Measurements from ENCODE around the gene NCKAP5. TPM values are rescaled to one million over a fixed set of nuclear protein-coding genes. Genes with fewer than 3 reads are reported as not detected.

Gene NCKAP5
- total RNA-seq, 1 experiment from 2014 or later: 3.2 TPM

- no peak for ATAC-seq
- no peaks in the 10 kb centered on the region for H4K20me1 ChIP-seq (ENCODE audit: low read length)
- no TSS peak for BruUV-seq (replicated peaks)
- intact Hi-C loops (cut with micrococcal nuclease): no loop called here
- no peak overlapping the region for H3K9ac ChIP-seq (ENCODE audit: low read length)
- H3K4me1 ChIP-seq (ENCODE audit: insufficient read depth, low read length): peaks cover 3% of the 10 kb centered on the region
- no peak for TF ChIP-seq EZH2 (IDR thresholded peaks at IDR 0.05; ENCODE audit: low read length, unreplicated experiment)
- TF ChIP-seq, protein P1, sequence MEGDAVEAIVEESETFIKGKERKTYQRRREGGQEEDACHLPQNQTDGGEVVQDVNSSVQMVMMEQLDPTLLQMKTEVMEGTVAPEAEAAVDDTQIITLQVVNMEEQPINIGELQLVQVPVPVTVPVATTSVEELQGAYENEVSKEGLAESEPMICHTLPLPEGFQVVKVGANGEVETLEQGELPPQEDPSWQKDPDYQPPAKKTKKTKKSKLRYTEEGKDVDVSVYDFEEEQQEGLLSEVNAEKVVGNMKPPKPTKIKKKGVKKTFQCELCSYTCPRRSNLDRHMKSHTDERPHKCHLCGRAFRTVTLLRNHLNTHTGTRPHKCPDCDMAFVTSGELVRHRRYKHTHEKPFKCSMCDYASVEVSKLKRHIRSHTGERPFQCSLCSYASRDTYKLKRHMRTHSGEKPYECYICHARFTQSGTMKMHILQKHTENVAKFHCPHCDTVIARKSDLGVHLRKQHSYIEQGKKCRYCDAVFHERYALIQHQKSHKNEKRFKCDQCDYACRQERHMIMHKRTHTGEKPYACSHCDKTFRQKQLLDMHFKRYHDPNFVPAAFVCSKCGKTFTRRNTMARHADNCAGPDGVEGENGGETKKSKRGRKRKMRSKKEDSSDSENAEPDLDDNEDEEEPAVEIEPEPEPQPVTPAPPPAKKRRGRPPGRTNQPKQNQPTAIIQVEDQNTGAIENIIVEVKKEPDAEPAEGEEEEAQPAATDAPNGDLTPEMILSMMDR (conservative IDR thresholded peaks at IDR 0.05; ENCODE audit: low read depth, low read length): no peak
- TF ChIP-seq EZH2phosphoT487 (IDR thresholded peaks at IDR 0.05; ENCODE audit: borderline replicate concordance, low read length): no peak
- H2AFZ ChIP-seq (ENCODE audit: low read length): no peak overlapping the region
- no peaks in the 10 kb centered on the region for H3F3A ChIP-seq (ENCODE audit: low read length, unreplicated experiment)
- H3K27me3 ChIP-seq (ENCODE audit: low read length): no peaks in the 10 kb centered on the region
- no peak overlapping the region for H3K4me2 ChIP-seq (ENCODE audit: low read length)
- H3K36me3 ChIP-seq (ENCODE audit: low read depth, low read length): no peaks in the 10 kb centered on the region
- H3K9me3 ChIP-seq (ENCODE audit: low read length): no peaks in the 10 kb centered on the region
- H3K79me2 ChIP-seq (ENCODE audit: low read length): no peaks in the 10 kb centered on the region
- no peak overlapping the region for H3K27ac ChIP-seq (ENCODE audit: low read length)
- DNase-seq: no peak
- ChIA-PET CTCF (no interaction called here), POLR2A (ENCODE audit: unreplicated experiment) (no interaction called here)
- H3K4me3 ChIP-seq (ENCODE audit: low read length): no peak overlapping the region
- H3K9me2 ChIP-seq (replicated peaks; ENCODE audit: low read length): no peaks in the 10 kb centered on the region
These were observed 160.9 kb downstream of the NCKAP5 start for GRCh38 chr2:133407341-133407740.

- DNase-seq: no peak
- Histone ChIP-seq H3K9ac (ENCODE audit: low read length) (no peak overlapping the region), H3K27me3 (ENCODE audit: low read length) (no peaks in the 10 kb centered on the region), H4K20me1 (ENCODE audit: low read length) (no peaks in the 10 kb centered on the region), H3K36me3 (ENCODE audit: low read depth, low read length) (no peaks in the 10 kb centered on the region), H3F3A (ENCODE audit: low read length, unreplicated experiment) (no peaks in the 10 kb centered on the region), H3K27ac (ENCODE audit: low read length) (no peak overlapping the region), H3K4me3 (ENCODE audit: low read length) (no peak overlapping the region), H3K9me3 (ENCODE audit: low read length) (no peaks in the 10 kb centered on the region), H2AFZ (ENCODE audit: low read length) (no peak overlapping the region), H3K4me2 (ENCODE audit: low read length) (no peak overlapping the region), H3K9me2 (replicated peaks; ENCODE audit: low read length) (no peaks in the 10 kb centered on the region), H3K4me1 (ENCODE audit: insufficient read depth, low read length) (no peaks in the 10 kb centered on the region; the same call in 1 of the 2 replicates), H3K79me2 (ENCODE audit: low read length) (no peaks in the 10 kb centered on the region)
- TF ChIP-seq EZH2 (IDR thresholded peaks at IDR 0.05; ENCODE audit: low read length, unreplicated experiment) (no peak), EZH2phosphoT487 (IDR thresholded peaks at IDR 0.05; ENCODE audit: borderline replicate concordance, low read length) (no peak)
- TF ChIP-seq, protein P1 (conservative IDR thresholded peaks at IDR 0.05; ENCODE audit: low read depth, low read length): no peak
- intact Hi-C loops (cut with micrococcal nuclease): no loop called here
- CTCF ChIA-PET: no interaction called here
- no peak for ATAC-seq
- no TSS peak for BruUV-seq (replicated peaks)
- POLR2A ChIA-PET (ENCODE audit: unreplicated experiment): no interaction called here
These were observed 163.0 kb downstream of the NCKAP5 start for GRCh38 chr2:133405252-133405651.

- Histone ChIP-seq H3K9ac (ENCODE audit: low read length) (no peak overlapping the region), H2AFZ (ENCODE audit: low read length) (no peak overlapping the region), H3F3A (ENCODE audit: low read length, unreplicated experiment) (no peaks in the 10 kb centered on the region), H3K36me3 (ENCODE audit: low read depth, low read length) (no peaks in the 10 kb centered on the region), H3K4me2 (ENCODE audit: low read length) (no peak overlapping the region), H3K9me3 (ENCODE audit: low read length) (no peaks in the 10 kb centered on the region), H3K4me3 (ENCODE audit: low read length) (no peak overlapping the region), H3K4me1 (ENCODE audit: insufficient read depth, low read length) (no peaks in the 10 kb centered on the region), H3K9me2 (replicated peaks; ENCODE audit: low read length) (no peaks in the 10 kb centered on the region), H3K79me2 (ENCODE audit: low read length) (no peaks in the 10 kb centered on the region), H3K27ac (ENCODE audit: low read length) (no peak overlapping the region), H3K27me3 (ENCODE audit: low read length) (no peaks in the 10 kb centered on the region), H4K20me1 (ENCODE audit: low read length) (no peaks in the 10 kb centered on the region)
- ChIA-PET POLR2A (ENCODE audit: unreplicated experiment) (interaction anchor here (0.7 kb wide), 1 partner anchor 11 kb away, joined by 3 read pairs; no protein-coding TSS in a partner anchor), CTCF (no interaction called here)
- ATAC-seq (no peak), DNase-seq (no peak)
- BruUV-seq (replicated peaks): no TSS peak
- intact Hi-C loops (cut with micrococcal nuclease): no loop called here
- no peak for TF ChIP-seq EZH2 (IDR thresholded peaks at IDR 0.05; ENCODE audit: low read length, unreplicated experiment)
- TF ChIP-seq, protein P1 (conservative IDR thresholded peaks at IDR 0.05; ENCODE audit: low read depth, low read length): no peak
- TF ChIP-seq EZH2phosphoT487 (IDR thresholded peaks at IDR 0.05; ENCODE audit: borderline replicate concordance, low read length): no peak
These were observed 167.9 kb downstream of the NCKAP5 start for GRCh38 chr2:133400411-133400810.

Measured in PC-3 (cell line).